HG02623 (cell line): ENCODE data around the gene GATA5.
A peak's percentile ranks its signal among the peaks of the same experiment; 100 is the strongest.
"Not testable (repeated sequence)": the region's sequence is repeated elsewhere in the genome, so short reads cannot be mapped to it uniquely, and the experiment has no call there.

Experiments used
- ATAC-seq: cut with Tn5 transposase; IDR thresholded peaks from one replicate; pipeline ENCODE4 v1.9.1; 2021; ENCODE audit warnings: moderate library complexity; ENCODE audit not compliant: unreplicated experiment

Gene GATA5

GRCh38 chr20:62505337-62506045 lies 29.7 kb upstream of the GATA5 start:
- no peak for ATAC-seq

DNA sequence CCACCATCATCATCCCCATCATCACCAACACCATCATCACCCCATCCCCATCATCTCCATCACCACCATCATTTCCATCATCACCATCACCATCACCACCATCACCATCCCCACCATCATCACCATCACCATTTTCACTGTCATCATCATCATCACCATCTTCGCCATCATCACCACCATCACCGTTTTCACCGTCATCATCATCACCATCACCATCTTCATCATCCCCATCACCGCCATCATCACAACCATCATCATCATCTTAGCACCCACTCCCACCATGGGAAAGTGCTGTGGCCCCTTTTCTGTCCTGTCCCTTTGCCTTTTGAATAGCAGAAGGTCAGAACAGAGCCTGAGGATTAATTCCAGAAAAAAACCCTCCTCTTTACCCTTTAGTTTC lies 28.5 kb upstream of the GATA5 start:
- ATAC-seq, result no peak

DNA sequence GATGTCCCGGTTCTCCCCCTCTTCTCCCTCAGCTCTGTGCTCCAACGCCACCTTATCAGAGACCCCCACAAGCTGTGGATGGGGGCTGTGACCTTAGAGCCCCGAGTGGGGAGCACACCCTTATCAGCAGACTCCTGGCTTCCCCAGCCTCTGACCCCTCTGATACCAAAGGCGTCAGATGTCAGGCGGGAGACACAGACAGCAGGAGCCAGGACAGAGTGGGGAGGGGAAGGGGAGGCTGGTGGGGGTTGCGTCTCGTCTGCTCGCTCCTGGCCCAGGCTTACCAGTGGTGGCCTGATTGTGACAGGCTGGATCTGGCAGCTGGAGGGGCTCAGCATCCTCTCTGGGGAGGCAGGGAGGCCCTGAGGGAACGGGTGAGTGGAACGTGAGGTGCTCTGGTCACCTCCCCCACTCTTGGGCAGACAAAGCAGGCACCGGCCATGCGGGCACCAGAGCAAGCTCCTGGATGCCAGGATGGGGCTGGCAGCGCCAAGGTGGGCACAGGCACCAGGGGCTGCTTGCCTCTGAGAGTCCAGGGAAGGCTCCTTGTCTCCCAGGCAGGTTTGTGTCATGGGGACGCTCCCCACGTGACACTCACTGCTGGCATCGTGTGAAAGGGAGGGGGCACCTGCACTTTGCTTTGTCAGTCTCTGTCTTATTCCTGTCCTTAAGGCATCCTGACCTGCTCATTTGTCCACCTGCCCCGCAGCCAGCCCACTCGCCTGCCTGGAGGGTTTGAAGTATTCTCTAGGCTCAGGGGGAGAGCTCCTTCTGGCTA lies 27.8 kb upstream of the GATA5 start:
- no peak for ATAC-seq

- ATAC-seq, result no peak
Measured at GRCh38 chr20:62502496-62503095, 26.8 kb upstream of the GATA5 start.

GRCh38 chr20:62501801-62502495 lies 26.2 kb upstream of the GATA5 start:
- ATAC-seq, result peak; percentile 55

GRCh38 chr20:62500237-62500864 lies 24.6 kb upstream of the GATA5 start:
- no peak for ATAC-seq

DNA sequence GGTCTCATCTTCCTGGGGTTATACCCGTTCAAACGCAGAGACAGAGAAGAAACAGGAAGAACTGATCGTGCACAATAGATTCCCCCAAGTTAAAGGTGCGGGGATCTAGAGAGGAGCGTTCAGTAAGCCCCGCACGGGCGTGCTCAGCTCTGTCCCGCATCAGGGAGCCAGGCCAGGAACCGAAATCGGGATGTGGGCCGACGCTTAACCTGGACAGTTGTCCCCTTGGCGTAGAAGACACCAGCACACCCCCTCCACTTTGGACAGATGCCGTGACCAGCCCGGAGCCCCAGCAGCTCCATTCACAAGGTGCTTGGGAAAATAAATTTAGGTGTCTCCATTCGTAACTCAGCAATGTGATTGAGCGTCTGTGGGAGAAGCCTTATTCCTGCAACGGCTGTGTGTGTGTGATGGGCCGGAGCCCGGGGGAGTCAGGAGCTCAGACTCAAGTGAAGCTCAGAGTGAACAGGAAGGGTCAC lies 24.0 kb upstream of the GATA5 start:
- no peak for ATAC-seq

- ATAC-seq, result no peak
Measured at GRCh38 chr20:62498874-62499273, 23.1 kb upstream of the GATA5 start.

DNA sequence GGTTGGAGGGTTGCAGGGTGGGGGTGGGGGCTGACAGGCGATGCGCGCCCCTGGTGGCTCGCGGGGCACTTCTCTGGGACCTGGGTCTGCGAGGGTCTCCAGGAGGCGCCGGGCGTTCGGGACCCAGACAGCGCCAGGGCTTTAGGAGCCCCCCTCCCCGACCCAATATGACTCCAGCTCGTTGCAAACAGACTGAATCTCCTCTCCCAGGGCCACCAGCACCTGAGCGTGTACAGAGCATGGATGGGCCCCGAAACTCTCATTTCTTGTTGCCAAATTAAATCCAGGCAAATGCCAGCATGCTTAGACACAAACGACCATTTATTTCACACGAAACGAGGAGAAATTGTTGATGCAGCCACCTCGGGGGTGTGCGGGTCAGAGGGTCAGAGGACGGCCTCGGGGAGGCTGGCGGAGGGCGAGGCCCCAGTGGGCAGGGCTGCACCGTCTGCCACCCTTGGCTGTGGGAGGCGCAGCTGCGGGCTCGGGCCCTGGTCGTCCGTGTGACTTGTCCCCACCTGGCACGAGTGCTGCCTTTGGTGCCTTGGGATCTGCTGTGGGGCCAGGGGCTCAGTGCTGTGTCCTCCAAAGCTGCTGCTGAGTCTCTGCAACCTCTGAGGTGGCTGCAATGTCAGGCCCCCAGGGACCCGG lies 20.9 kb upstream of the GATA5 start:
- no peak for ATAC-seq

GRCh38 chr20:62495749-62496567 lies 20.2 kb upstream of the GATA5 start:
- ATAC-seq, result no peak

- ATAC-seq, result no peak
Measured at GRCh38 chr20:62494980-62495748, 19.4 kb upstream of the GATA5 start.

DNA sequence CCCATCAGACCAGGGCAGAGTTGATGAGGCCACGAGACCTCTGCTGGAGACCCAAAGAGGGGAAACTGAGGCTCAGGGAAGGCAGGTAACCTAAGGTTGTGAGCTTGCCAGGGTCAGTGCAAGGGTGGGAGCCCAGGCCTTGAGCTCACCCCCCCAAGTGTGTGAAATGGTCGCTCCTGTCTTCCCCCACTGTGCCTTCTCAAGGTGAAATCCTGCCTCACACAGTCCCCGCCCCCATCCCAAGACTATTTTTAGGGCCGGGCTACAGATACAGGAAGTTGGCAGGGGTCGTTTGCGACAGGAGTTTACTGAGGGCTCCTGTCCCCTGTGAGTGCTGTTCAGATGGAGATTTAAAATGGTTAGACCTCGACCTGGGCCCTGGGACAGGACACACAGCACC lies 18.7 kb upstream of the GATA5 start:
- ATAC-seq, result no peak

DNA sequence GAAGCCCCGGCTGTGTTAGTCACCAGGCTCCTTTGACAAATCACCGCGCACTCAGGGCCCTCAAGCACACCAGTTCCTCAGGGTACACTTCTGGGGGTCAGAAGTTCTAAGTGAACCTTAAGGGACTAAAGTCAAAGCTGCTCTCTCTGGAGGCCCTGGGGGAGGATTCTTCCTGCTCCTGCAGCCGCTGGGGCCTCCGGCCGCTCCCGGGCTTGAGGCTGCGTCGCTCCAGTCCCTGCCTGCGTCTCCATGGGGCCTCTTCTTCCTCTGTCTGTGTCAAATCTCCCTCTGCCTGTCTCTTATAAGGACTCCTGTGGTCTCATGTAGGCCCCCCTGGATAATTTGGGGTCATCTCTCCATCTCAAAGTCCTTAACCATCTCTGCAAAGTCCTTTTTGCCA lies 18.1 kb upstream of the GATA5 start:
- ATAC-seq, result no peak

DNA sequence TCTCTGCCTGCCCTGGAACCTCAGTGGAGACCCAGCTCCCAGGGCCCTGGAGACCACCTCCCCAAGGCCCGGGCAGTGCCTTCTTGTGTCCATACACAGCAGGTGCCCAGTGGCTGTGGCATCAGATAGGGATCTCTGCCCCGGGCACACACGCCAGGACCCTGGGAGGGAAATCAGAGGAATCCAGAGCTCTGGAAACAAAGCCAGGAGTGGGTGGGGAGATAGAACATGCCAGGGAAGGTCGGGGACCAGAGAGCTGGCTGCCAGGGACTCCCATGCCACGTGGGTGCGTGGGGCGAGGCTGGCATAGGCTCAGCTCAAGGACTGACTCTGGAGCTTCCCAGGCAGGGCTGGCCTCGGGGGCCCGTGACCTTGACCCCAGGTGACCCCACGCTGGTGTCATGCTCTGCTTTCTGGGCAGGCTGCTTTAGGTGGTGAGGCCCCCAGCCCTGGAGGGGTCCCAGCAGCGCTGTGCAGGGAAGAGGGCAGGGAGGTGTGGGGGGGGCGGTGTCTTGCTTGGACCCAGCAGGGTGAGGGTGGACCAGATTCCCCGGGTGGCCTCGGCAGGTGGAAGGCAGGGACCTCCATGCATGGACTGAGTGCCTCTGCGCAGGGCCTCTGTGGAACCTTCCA lies 17.6 kb upstream of the GATA5 start:
- no peak for ATAC-seq

DNA sequence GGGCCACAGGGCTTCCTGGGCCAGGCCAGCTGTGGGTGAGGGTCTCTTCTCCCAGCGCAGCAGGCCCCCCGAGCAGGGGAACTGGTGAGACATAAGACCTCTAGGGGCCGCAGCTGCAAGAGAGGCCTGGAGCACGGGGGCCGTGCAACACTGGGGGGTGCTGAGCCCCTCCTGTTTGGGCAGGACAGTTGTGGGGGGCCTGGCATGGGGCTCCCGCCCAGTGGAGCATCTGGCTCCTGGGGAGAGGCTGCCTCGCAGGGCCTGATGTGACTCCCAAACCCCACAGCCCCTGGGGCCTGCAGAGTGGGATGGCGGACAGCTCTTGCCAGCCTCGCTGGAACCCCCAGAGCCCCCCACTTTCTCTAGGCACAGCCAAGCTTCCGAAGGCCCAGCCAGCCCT lies 16.9 kb upstream of the GATA5 start:
- no peak for ATAC-seq

DNA sequence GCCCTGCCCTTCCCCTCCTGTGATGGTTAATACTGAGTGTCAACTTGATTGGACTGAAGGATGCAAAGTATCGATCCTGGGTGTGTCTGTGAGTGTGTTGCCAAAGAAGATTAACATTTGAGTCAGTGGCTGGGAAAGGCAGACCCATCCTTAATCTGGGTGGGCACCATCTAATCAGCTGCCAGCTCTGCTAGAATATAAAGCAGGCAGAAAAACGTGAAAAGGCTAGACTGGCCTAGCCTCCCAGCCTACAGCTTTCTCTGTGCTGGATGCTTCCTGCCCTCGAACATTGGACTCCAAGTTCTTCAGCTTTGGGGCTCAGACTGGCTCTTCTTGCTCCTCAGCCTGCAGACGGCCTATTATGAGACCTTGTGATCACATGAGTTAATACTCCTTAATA lies 15.0 kb upstream of the GATA5 start:
- ATAC-seq, result not testable (repeated sequence)

DNA sequence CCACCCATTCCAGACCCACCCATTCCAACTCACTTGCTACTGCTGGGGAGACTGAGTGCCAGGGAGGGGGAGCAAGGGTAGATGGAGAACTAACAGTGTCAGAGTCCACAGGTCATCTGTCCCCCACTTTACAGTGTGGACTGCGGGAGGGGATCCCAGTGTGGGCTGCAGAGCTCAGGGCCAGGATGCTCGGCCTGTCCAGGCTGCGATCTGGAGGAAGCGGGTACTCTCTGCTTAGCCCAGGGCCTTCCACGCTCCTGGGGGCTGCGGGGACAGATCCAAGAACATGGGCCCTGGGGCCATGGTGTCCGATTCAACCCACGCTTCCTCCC lies 14.1 kb upstream of the GATA5 start:
- no peak for ATAC-seq

GRCh38 chr20:62489186-62489931 lies 13.6 kb upstream of the GATA5 start:
- ATAC-seq, result no peak
